NCI-H2171 treated with DMSO at 0.1 percent for 48 hours (cell line): ENCODE data around the gene HRH4.

Experiments used
- DNase-seq: peaks from one replicate; lab custom pipeline; 2025; lab: John Stamatoyannopoulos, UW

The HRH4 gene

DNA sequence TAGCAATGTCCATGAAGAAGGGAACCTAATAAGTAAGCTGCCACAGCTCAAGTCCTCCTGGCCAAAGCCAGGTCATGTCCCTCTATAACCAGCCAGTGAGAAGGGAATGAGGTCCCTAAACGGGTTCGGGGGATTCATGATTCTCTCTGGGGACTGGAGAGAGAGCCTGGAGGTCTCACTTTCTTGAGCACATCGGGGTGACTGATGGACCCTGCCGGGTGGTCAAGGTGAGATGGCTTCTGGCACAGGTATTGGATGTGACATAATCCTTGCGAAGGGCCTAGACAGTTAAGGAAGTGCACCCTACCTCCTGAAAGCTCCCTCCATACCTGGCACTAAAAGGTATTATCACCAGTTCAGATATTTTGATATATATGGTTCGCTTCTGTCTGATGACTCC, 45.7 kb downstream of the HRH4 start:
- DNase-seq: no peak

DNA sequence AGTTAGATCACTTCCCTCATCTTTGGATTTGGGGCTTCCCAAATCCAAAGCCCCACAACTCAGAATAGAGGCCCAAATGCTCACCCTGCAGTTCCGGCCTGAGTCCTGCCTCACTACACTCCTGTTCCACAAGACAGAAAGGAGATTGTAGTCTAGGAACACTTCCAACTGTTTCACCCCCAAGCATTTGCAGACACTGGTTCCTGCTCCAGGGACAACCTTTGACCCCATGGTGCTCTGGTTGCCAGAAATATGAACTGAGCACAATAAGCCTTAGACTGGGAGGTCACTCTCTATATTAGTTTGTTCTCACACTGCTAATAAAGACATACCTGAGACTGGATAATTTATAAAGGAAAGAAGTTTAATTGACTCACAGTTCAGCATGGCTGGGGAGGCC, 49.0 kb downstream of the HRH4 start:
- DNase-seq: no peak

DNA sequence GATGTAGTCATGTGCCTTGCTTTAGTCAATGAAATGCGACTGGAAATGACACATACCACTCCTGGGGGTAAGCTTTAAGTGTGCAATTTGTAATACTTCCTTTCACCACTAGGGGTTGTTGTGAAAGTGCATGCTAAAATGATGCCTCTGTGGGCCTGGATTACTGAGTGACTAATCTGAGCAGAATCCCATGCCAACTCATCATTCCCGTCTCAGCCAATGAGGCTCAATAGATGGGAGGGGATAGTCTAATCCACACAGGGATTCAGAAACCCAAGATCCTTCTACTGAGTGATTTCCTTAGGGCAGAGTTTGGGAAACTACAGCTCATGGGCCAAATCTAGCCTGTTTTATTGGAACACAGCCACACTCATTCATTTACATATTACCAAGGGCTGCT, 54.0 kb downstream of the HRH4 start:
- peak; percentile 7 for DNase-seq

DNA sequence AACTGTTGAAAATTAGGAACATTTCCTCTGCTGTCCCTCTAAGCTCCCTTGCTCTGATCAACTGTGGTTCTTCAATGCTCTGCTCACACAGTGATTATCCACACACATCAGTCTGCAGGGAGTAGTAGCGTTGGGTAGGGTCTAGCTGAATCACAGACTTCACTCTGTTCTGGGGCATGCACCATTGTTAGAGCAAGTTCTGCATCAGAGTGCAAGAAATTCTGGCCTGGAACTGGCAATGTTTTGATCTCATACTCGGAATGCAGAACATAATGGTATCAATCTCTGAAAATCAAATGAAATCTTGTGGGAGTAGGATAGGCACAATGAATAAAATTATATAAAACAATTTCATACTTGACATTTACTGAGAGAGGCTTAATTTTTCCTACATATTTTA, 55.3 kb downstream of the HRH4 start:
- no peak for DNase-seq

DNA sequence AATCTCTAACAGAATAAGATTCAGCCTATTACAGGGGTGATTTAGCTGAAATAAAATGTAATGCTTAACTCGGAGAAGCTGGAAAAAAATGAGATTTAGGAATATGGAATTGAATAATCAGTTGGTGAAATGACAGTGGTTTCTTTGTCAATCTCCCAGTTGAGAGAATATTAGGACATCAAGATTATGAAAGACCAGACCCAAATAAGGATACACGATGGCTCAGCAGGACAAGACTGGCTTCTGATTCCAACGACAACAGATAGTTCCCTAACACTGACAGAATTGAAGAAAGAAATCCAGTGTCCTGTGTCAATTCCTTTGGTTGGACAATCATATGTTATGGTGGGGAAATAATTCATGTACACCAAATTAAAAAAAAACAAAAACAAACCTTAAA, 55.8 kb downstream of the HRH4 start:
- DNase-seq: no peak

DNA sequence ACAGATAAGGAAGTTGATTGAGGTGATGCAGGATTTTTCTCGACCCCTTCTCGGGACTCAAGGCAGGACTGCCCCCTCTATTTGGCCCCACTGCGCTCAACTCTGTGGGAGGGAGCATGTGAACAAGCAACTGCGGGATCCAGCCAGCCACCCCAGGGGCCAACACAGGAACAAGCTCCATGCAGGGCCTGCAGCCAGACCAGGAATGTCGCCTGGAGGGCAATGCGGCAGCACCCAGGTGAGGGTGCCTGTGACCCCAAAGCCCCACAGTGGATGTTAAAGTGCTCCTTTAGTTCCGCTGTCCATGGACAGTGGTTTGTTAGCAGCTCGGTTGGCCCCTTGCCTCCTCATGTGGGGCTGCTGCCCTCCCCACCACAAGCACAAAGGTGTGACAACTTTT, 57.1 kb downstream of the HRH4 start:
- no peak for DNase-seq

DNA sequence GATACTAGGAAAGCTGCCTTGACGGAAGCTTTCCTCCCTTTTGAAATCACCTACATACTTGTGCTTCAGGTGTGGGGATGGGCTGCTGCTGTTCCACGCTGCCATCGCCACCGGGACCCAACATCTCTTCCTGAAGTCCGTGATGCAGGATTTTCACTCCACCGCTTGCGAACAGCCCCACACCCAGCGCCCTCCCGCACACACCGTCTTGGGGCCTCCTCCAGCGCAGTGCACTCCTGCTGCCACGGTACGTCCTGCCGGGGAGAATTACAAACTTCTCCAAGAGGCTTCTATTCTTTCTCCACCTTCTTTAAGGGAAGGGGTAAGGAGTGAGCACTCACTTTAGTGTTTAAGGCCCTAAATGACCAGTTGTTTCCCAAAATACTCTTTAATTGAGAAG, 58.2 kb downstream of the HRH4 start:
- DNase-seq: no peak
